Skeletal muscle satellite cell (primary cell): ENCODE data around the gene AP3D1.

ENCODE experiments used
- H3K27me3 ChIP-seq: 2 replicates; pipeline ENCODE4 v1.7.0; 2013; ENCODE audit warnings: low read length; ENCODE audit not compliant: control insufficient read depth, insufficient read depth
- H3K36me3 ChIP-seq: 2 replicates; pipeline ENCODE4 v1.7.0; 2013; ENCODE audit warnings: mild to moderate bottlenecking, control low read depth, low read length; ENCODE audit not compliant: insufficient read depth
- H3K4me1 ChIP-seq: 2 replicates; pipeline ENCODE4 v1.7.0; 2013; ENCODE audit warnings: low read length; ENCODE audit not compliant: control insufficient read depth, insufficient read depth
- H3K4me2 ChIP-seq: 2 replicates; pipeline ENCODE4 v1.7.0; 2013; ENCODE audit warnings: mild to moderate bottlenecking, low read length
- H3K4me3 ChIP-seq: 2 replicates; pipeline ENCODE4 v1.7.0; 2013; ENCODE audit warnings: low read length
- H3K9ac ChIP-seq: 2 replicates; pipeline ENCODE4 v1.7.0; 2013; ENCODE audit warnings: mild to moderate bottlenecking, low read depth, low read length, moderate library complexity
- H3K9me3 ChIP-seq: replicated peaks from 2 replicates; pipeline ENCODE4 v1.7.0; 2013; ENCODE audit warnings: mild to moderate bottlenecking, control low read depth, low read length

Gene AP3D1

GRCh38 chr19:2121416-2122051, 29.8 kb downstream of the AP3D1 start:
- no peak overlapping the region for H3K9ac ChIP-seq
- no peak overlapping the region for H3K4me3 ChIP-seq
- H3K4me1 ChIP-seq: no peaks in the 10 kb centered on the region
- H3K4me2 ChIP-seq: no peak overlapping the region
- H3K27me3 ChIP-seq: no peaks in the 10 kb centered on the region
- no peaks in the 10 kb centered on the region for H3K9me3 ChIP-seq
- peaks cover 76% of the 10 kb centered on the region for H3K36me3 ChIP-seq

- H3K9ac ChIP-seq: no peak overlapping the region
- peaks cover 79% of the 10 kb centered on the region for H3K36me3 ChIP-seq
- no peaks in the 10 kb centered on the region for H3K9me3 ChIP-seq
- H3K4me2 ChIP-seq: no peak overlapping the region
- H3K27me3 ChIP-seq: no peaks in the 10 kb centered on the region
- no peak overlapping the region for H3K4me3 ChIP-seq
- no peaks in the 10 kb centered on the region for H3K4me1 ChIP-seq
These were observed 30.5 kb downstream of the AP3D1 start for GRCh38 chr19:2120821-2121220.

GRCh38 chr19:2119921-2120785, 31.2 kb downstream of the AP3D1 start:
- H3K9me3 ChIP-seq: no peaks in the 10 kb centered on the region
- H3K9ac ChIP-seq: no peak overlapping the region

GRCh38 chr19:2118438-2118837, 32.9 kb downstream of the AP3D1 start:
- no peak overlapping the region for H3K9ac ChIP-seq

More at GRCh38 chr19:2119921-2120785, 31.2 kb downstream of the AP3D1 start:
- Histone ChIP-seq H3K4me3 (no peak overlapping the region), H3K4me1 (no peaks in the 10 kb centered on the region), H3K36me3 (peaks cover 83% of the 10 kb centered on the region), H3K4me2 (no peak overlapping the region), H3K27me3 (no peaks in the 10 kb centered on the region)

GRCh38 chr19:2117215-2117960, 34.0 kb downstream of the AP3D1 start:
- Histone ChIP-seq H3K4me1 (peaks cover 12% of the 10 kb centered on the region), H3K4me2 (no peak overlapping the region), H3K9me3 (no peaks in the 10 kb centered on the region), H3K9ac (no peak overlapping the region), H3K36me3 (peaks cover 86% of the 10 kb centered on the region), H3K27me3 (no peaks in the 10 kb centered on the region), H3K4me3 (no peak overlapping the region)

More at GRCh38 chr19:2118438-2118837, 32.9 kb downstream of the AP3D1 start:
- Histone ChIP-seq H3K9me3 (no peaks in the 10 kb centered on the region), H3K4me3 (no peak overlapping the region), H3K4me2 (no peak overlapping the region), H3K36me3 (peaks cover 87% of the 10 kb centered on the region), H3K4me1 (peaks cover 10% of the 10 kb centered on the region), H3K27me3 (no peaks in the 10 kb centered on the region)

GRCh38 chr19:2116507-2116906, 34.9 kb downstream of the AP3D1 start:
- no peaks in the 10 kb centered on the region for H3K9me3 ChIP-seq
- H3K4me2 ChIP-seq: no peak overlapping the region
- peaks cover 90% of the 10 kb centered on the region for H3K36me3 ChIP-seq
- no peak overlapping the region for H3K4me3 ChIP-seq
- H3K27me3 ChIP-seq: no peaks in the 10 kb centered on the region
- H3K9ac ChIP-seq: no peak overlapping the region
- H3K4me1 ChIP-seq: peaks cover 12% of the 10 kb centered on the region

GRCh38 chr19:2115911-2116426, 35.4 kb downstream of the AP3D1 start:
- Histone ChIP-seq H3K9ac (no peak overlapping the region), H3K4me3 (no peak overlapping the region), H3K4me2 (no peak overlapping the region), H3K9me3 (no peaks in the 10 kb centered on the region), H3K4me1 (peaks cover 12% of the 10 kb centered on the region), H3K36me3 (peaks cover 91% of the 10 kb centered on the region), H3K27me3 (no peaks in the 10 kb centered on the region)

GRCh38 chr19:2115324-2115723, 36.0 kb downstream of the AP3D1 start:
- H3K27me3 ChIP-seq: no peaks in the 10 kb centered on the region
- peaks cover 91% of the 10 kb centered on the region for H3K36me3 ChIP-seq
- peaks cover 12% of the 10 kb centered on the region for H3K4me1 ChIP-seq
- no peaks in the 10 kb centered on the region for H3K9me3 ChIP-seq
- H3K4me2 ChIP-seq: no peak overlapping the region
- no peak overlapping the region for H3K4me3 ChIP-seq
- no peak overlapping the region for H3K9ac ChIP-seq

- Histone ChIP-seq H3K27me3 (no peaks in the 10 kb centered on the region), H3K9ac (no peak overlapping the region), H3K36me3 (peaks cover 91% of the 10 kb centered on the region), H3K4me3 (no peak overlapping the region), H3K4me2 (no peak overlapping the region), H3K4me1 (peaks cover 12% of the 10 kb centered on the region), H3K9me3 (no peaks in the 10 kb centered on the region)
These were observed 36.5 kb downstream of the AP3D1 start for GRCh38 chr19:2114821-2115220.

GRCh38 chr19:2114218-2114617, 37.1 kb downstream of the AP3D1 start:
- Histone ChIP-seq H3K4me2 (no peak overlapping the region), H3K36me3 (peaks cover 93% of the 10 kb centered on the region), H3K9ac (no peak overlapping the region), H3K27me3 (no peaks in the 10 kb centered on the region), H3K9me3 (no peaks in the 10 kb centered on the region), H3K4me3 (no peak overlapping the region), H3K4me1 (peaks cover 12% of the 10 kb centered on the region)
